ENCODE data around the gene NSD1.
"Not testable (repeated sequence)": the region's sequence is repeated elsewhere in the genome, so short reads cannot be mapped to it uniquely, and the experiment has no call there.

The NSD1 gene

GRCh38 chr5:177234841-177235240, 101.3 kb downstream of the NSD1 start:
- DNase-seq: no peak

- DNase-seq: no peak
Observed at GRCh38 chr5:177241768-177242167, 108.2 kb downstream of the NSD1 start.

GRCh38 chr5:177242304-177242703, 108.7 kb downstream of the NSD1 start:
- DNase-seq: no peak

GRCh38 chr5:177249761-177250537, 116.4 kb downstream of the NSD1 start:
- DNase-seq: no peak

GRCh38 chr5:177253252-177253651, 119.7 kb downstream of the NSD1 start:
- no peak for DNase-seq

GRCh38 chr5:177256296-177256695, 122.7 kb downstream of the NSD1 start:
- DNase-seq: no peak

- not testable (repeated sequence) for DNase-seq
Observed at GRCh38 chr5:177258711-177259110, 125.1 kb downstream of the NSD1 start.

- no peak for DNase-seq
Observed at GRCh38 chr5:177260961-177261360, 127.4 kb downstream of the NSD1 start.

- DNase-seq: no peak
Observed at GRCh38 chr5:177261510-177261909, 127.9 kb downstream of the NSD1 start.

- no peak for DNase-seq
Observed at GRCh38 chr5:177264178-177264577, 130.6 kb downstream of the NSD1 start.

- no peak for DNase-seq
Observed at GRCh38 chr5:177265395-177265794, 131.8 kb downstream of the NSD1 start.

- no peak for DNase-seq
Observed at GRCh38 chr5:177269232-177269895, 135.8 kb downstream of the NSD1 start.

- no peak for DNase-seq
Observed at GRCh38 chr5:177269976-177270375, 136.4 kb downstream of the NSD1 start.

- DNase-seq: no peak
Observed at GRCh38 chr5:177270653-177271052, 137.1 kb downstream of the NSD1 start.

GRCh38 chr5:177271113-177271512, 137.5 kb downstream of the NSD1 start:
- no peak for DNase-seq

GRCh38 chr5:177275883-177276282, 142.3 kb downstream of the NSD1 start:
- DNase-seq: no peak

GRCh38 chr5:177276886-177277285, 143.3 kb downstream of the NSD1 start:
- DNase-seq: no peak

GRCh38 chr5:177288191-177288590, 154.6 kb downstream of the NSD1 start:
- DNase-seq: no peak

- no peak for DNase-seq
Observed at GRCh38 chr5:177290816-177291596, 157.4 kb downstream of the NSD1 start.

- no peak for DNase-seq
Observed at GRCh38 chr5:177291735-177292134, 158.2 kb downstream of the NSD1 start.

GRCh38 chr5:177293819-177294581, 160.4 kb downstream of the NSD1 start:
- no peak for DNase-seq

GRCh38 chr5:177294632-177295031, 161.1 kb downstream of the NSD1 start:
- DNase-seq: no peak

GRCh38 chr5:177295924-177296323, 162.4 kb downstream of the NSD1 start:
- DNase-seq: no peak
